ENCODE data around the gene CACNB3. TPM values are rescaled to one million over a fixed set of nuclear protein-coding genes. Genes with fewer than 3 reads are reported as not detected.

The CACNB3 gene
- 30.7 and 39.1 TPM in 2 replicates for polyA plus RNA-seq (2014; cell fraction: cytosol; rRNA removed)
- polyA plus RNA-seq (2014; cell fraction: nucleus; rRNA removed): 86.8 and 111 TPM in 2 replicates

GRCh38 chr12:48817873-48818830 lies at the start of gene CACNB3:
Gene CACNB3, plus strand, starts transcription at chr12:48818496. Its CDS starts 434 bp downstream, at chr12:48818930.
- DNase-seq (ENCODE audit: low spot score): peak; percentile 85

GRCh38 chr12:48768736-48769135 lies 49.6 kb upstream of the CACNB3 start:
- DNase-seq (ENCODE audit: low spot score): no peak

GRCh38 chr12:48770756-48771155 lies 47.5 kb upstream of the CACNB3 start:
- no peak for DNase-seq (ENCODE audit: low spot score)

- DNase-seq (ENCODE audit: low spot score): no peak
These were observed 46.6 kb upstream of the CACNB3 start for GRCh38 chr12:48771588-48772112.

GRCh38 chr12:48773686-48774085 lies 44.6 kb upstream of the CACNB3 start:
- no peak for DNase-seq (ENCODE audit: low spot score)

- no peak for DNase-seq (ENCODE audit: low spot score)
These were observed 43.8 kb upstream of the CACNB3 start for GRCh38 chr12:48774516-48774915.

- DNase-seq (ENCODE audit: low spot score): no peak
These were observed 43.0 kb upstream of the CACNB3 start for GRCh38 chr12:48775299-48775698.

GRCh38 chr12:48775991-48776649 lies 42.2 kb upstream of the CACNB3 start:
- no peak for DNase-seq (ENCODE audit: low spot score)

- DNase-seq (ENCODE audit: low spot score): no peak
These were observed 41.3 kb upstream of the CACNB3 start for GRCh38 chr12:48776956-48777355.

GRCh38 chr12:48777501-48778400 lies 40.5 kb upstream of the CACNB3 start:
- DNase-seq (ENCODE audit: low spot score): no peak

GRCh38 chr12:48779869-48780268 lies 38.4 kb upstream of the CACNB3 start:
- no peak for DNase-seq (ENCODE audit: low spot score)

- DNase-seq (ENCODE audit: low spot score): no peak
These were observed 37.8 kb upstream of the CACNB3 start for GRCh38 chr12:48780381-48781025.

GRCh38 chr12:48781750-48782456 lies 36.4 kb upstream of the CACNB3 start:
- no peak for DNase-seq (ENCODE audit: low spot score)

GRCh38 chr12:48782457-48783395 lies 35.6 kb upstream of the CACNB3 start:
- DNase-seq (ENCODE audit: low spot score): no peak

GRCh38 chr12:48783432-48783831 lies 34.9 kb upstream of the CACNB3 start:
- DNase-seq (ENCODE audit: low spot score): no peak

- DNase-seq (ENCODE audit: low spot score): no peak
These were observed 31.4 kb upstream of the CACNB3 start for GRCh38 chr12:48786591-48787544.

GRCh38 chr12:48787791-48788523 lies 30.3 kb upstream of the CACNB3 start:
- DNase-seq (ENCODE audit: low spot score): no peak

All from SK-N-DZ (cell line).